WTC11 (cell line): ENCODE data around the gene C6orf118. TPM values are rescaled to one million over a fixed set of nuclear protein-coding genes. Genes with fewer than 3 reads are reported as not detected.
A peak's percentile ranks its signal among the peaks of the same experiment; 100 is the strongest.

Experiments
- ATAC-seq: fragments of 200-7000 bp; cut with Tn5 transposase; 2 replicates; pipeline ENCODE4 v1.10.0; 2021; ENCODE audit warnings: mild to moderate bottlenecking, moderate library complexity
- CTCF ChIA-PET: fragments of 300-600 bp; sonication (Branson Sonifier 250); formaldehyde crosslinking; loops from one replicate; lab custom pipeline; 2021; ENCODE audit warnings: antibody characterized with exemption; lab: Charles Lee
- POLR2A ChIA-PET: fragments of 350-600 bp; sonication (Branson Sonifier 250); formaldehyde crosslinking; loops from one replicate; lab custom pipeline; 2021; ENCODE audit warnings: antibody characterized with exemption; lab: Charles Lee
- DNase-seq: peaks from one replicate; pipeline ENCODE4 v3.0.0; 2021; ENCODE audit warnings: low spot score
- H3K27ac Mint-ChIP-seq: 2 replicates; pipeline ENCODE4 v1.8.0; 2021; ENCODE audit warnings: mixed read lengths
- H3K27me3 Mint-ChIP-seq: 2 replicates; pipeline ENCODE4 v1.8.0; 2021; ENCODE audit warnings: low read depth, mild to moderate bottlenecking, moderate library complexity, mixed read lengths
- H3K36me3 Mint-ChIP-seq: 2 replicates; pipeline ENCODE4 v1.8.0; 2021; ENCODE audit warnings: mixed read lengths
- H3K4me1 Mint-ChIP-seq: 2 replicates; pipeline ENCODE4 v1.8.0; 2022; ENCODE audit warnings: mixed read lengths
- H3K4me3 Mint-ChIP-seq: 2 replicates; pipeline ENCODE4 v1.8.0; 2021; ENCODE audit warnings: mild to moderate bottlenecking, moderate library complexity, mixed read lengths
- H3K9me3 Mint-ChIP-seq: 2 replicates; pipeline ENCODE4 v1.8.0; 2021; ENCODE audit warnings: mixed read lengths
- ELF4 ChIP-seq: sonication (generic); formaldehyde crosslinking; IDR thresholded peaks from 2 replicates; pipeline ENCODE4 v1.8.1; 2022; ENCODE audit warnings: low read depth, mild to moderate bottlenecking, moderate library complexity, missing genetic modification reagents
- GTF2I ChIP-seq: fragments of 250-450 bp; sonication (Bioruptor Pico); conservative IDR thresholded peaks from 2 replicates; pipeline ENCODE4 v1.4.0; 2021; ENCODE audit warnings: mild to moderate bottlenecking
- IRF2 ChIP-seq: sonication (generic); formaldehyde crosslinking; IDR thresholded peaks from 2 replicates; pipeline ENCODE4 v1.8.0; 2022; ENCODE audit warnings: low read depth, missing genetic modification reagents, borderline replicate concordance
- NFE2L1 ChIP-seq: sonication (generic); formaldehyde crosslinking; IDR thresholded peaks from 2 replicates; pipeline ENCODE4 v1.8.1; 2023; ENCODE audit warnings: missing genetic modification reagents
- NR3C1 ChIP-seq: sonication (generic); formaldehyde crosslinking; conservative IDR thresholded peaks from 2 replicates; pipeline ENCODE4 v1.8.1; 2023; ENCODE audit warnings: low read depth, mild to moderate bottlenecking, missing genetic modification reagents
- RELA ChIP-seq: sonication (generic); formaldehyde crosslinking; IDR thresholded peaks from 2 replicates; pipeline ENCODE4 v1.8.1; 2022; ENCODE audit warnings: missing genetic modification reagents, mild to moderate bottlenecking, borderline replicate concordance
- SMAD4 ChIP-seq: sonication (generic); formaldehyde crosslinking; IDR thresholded peaks from 2 replicates; pipeline ENCODE4 v1.8.0; 2022; ENCODE audit warnings: mild to moderate bottlenecking, missing genetic modification reagents
- TEAD4 ChIP-seq: sonication (generic); formaldehyde crosslinking; IDR thresholded peaks from 2 replicates; pipeline ENCODE4 v1.8.0; 2022; ENCODE audit warnings: mild to moderate bottlenecking, missing genetic modification reagents
- TP53 ChIP-seq: sonication (generic); formaldehyde crosslinking; IDR thresholded peaks from 2 replicates; pipeline ENCODE4 v1.8.1; 2023; ENCODE audit warnings: mild to moderate bottlenecking, missing genetic modification reagents
- total RNA-seq: library from RNA; stranded (reverse); gene quantifications from 3 replicates; pipeline ENCODE4 v1.2.3, GENCODE V29; 2021
- TF ChIP-seq, protein P1 (sequence below): sonication (generic); formaldehyde crosslinking; IDR thresholded peaks from 2 replicates; pipeline ENCODE4 v1.8.1; 2022; ENCODE audit warnings: low read depth, missing genetic modification reagents, borderline replicate concordance
- TF ChIP-seq, protein P2 (sequence below): fragments of 250-450 bp; sonication (Bioruptor Pico); IDR thresholded peaks from 2 replicates; pipeline ENCODE4 v1.9.0; 2021; ENCODE audit warnings: mild to moderate bottlenecking
- TF ChIP-seq, protein P3 (sequence below): sonication (generic); formaldehyde crosslinking; IDR thresholded peaks from 2 replicates; pipeline ENCODE4 v1.8.1; 2023; ENCODE audit warnings: mild to moderate bottlenecking, missing genetic modification reagents, moderate library complexity
- TF ChIP-seq, protein P4 (sequence below): sonication (generic); formaldehyde crosslinking; IDR thresholded peaks from 2 replicates; pipeline ENCODE4 v1.8.0; 2022; ENCODE audit warnings: mild to moderate bottlenecking, missing genetic modification reagents
- TF ChIP-seq, protein P5 (sequence below): fragments of 200-600 bp; IDR thresholded peaks from 2 replicates; pipeline ENCODE4 v1.8.0; 2022; ENCODE audit warnings: antibody characterized with exemption
- TF ChIP-seq, protein P6 (sequence below): sonication (generic); formaldehyde crosslinking; IDR thresholded peaks from 2 replicates; pipeline ENCODE4 v1.8.1; 2022; ENCODE audit warnings: low read depth, mild to moderate bottlenecking, moderate library complexity, missing genetic modification reagents, borderline replicate concordance
- TF ChIP-seq, protein P7 (sequence below): sonication (generic); formaldehyde crosslinking; IDR thresholded peaks from 2 replicates; pipeline ENCODE4 v1.8.0; 2022; ENCODE audit warnings: mild to moderate bottlenecking, missing genetic modification reagents
- TF ChIP-seq, protein P8 (sequence below): sonication (generic); formaldehyde crosslinking; conservative IDR thresholded peaks from 2 replicates; pipeline ENCODE4 v1.8.1; 2023; ENCODE audit warnings: mild to moderate bottlenecking, low read depth, missing genetic modification reagents, moderate library complexity

Gene C6orf118
- total RNA-seq, 1 experiment from 2014 or later, result 0.22 TPM

DNA sequence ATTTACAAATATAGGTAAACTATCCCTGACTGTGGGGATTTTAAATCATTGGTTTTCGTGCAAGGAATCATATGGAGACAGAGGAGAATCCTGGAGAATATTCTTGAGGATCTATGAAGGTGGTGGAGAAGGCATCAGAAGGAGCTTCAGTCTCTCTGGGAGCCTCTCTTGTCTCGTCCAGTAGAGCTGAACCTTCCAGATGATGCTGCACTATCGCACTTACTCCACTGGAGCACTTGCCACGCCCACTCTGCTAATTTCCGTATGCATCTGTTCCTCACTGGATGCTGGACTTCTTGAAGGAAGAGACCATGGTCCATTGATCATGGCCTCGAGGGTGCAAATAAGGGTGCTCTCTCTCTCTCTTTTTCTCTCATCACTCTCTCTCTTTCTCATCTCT is 36.8 kb downstream of the C6orf118 start (continued):
- TF ChIP-seq, protein P1, sequence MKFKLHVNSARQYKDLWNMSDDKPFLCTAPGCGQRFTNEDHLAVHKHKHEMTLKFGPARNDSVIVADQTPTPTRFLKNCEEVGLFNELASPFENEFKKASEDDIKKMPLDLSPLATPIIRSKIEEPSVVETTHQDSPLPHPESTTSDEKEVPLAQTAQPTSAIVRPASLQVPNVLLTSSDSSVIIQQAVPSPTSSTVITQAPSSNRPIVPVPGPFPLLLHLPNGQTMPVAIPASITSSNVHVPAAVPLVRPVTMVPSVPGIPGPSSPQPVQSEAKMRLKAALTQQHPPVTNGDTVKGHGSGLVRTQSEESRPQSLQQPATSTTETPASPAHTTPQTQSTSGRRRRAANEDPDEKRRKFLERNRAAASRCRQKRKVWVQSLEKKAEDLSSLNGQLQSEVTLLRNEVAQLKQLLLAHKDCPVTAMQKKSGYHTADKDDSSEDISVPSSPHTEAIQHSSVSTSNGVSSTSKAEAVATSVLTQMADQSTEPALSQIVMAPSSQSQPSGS (CRISPR knock-in tag), result no peak

DNA sequence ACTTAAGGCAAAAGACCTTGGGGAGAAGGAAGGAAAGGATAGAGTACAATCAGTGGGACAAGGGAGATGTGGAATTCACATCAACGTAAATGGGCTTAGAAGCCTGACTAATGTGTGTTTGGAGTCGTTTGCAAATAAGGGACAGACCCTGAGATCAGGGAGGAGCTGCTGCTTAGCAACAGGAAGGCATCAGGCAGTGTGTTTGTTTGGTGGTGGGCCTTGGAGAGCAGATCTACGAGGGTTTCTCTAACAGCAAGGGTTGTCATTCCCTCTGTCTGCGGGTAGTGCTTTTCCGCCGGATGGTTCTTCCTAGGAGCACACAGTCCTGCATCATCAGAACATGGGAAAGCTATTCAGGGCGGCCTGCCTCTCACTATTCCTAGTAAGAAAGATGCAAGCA is 40.4 kb downstream of the C6orf118 start:
- no peak for DNase-seq
- TF ChIP-seq RELA (CRISPR knock-in tag) (no peak), IRF2 (CRISPR knock-in tag) (no peak), NR3C1 (CRISPR knock-in tag) (no peak)
- TF ChIP-seq, protein P2, sequence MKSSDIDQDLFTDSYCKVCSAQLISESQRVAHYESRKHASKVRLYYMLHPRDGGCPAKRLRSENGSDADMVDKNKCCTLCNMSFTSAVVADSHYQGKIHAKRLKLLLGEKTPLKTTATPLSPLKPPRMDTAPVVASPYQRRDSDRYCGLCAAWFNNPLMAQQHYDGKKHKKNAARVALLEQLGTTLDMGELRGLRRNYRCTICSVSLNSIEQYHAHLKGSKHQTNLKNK (CRISPR knock-in tag), result no peak
- ChIA-PET POLR2A (no interaction called here), CTCF (no interaction called here)
- Mint-ChIP-seq H3K36me3 (no peaks in the 10 kb centered on the region), H3K4me1 (no peaks in the 10 kb centered on the region), H3K27me3 (no peaks in the 10 kb centered on the region; the same call in 1 of the 2 replicates), H3K4me3 (no peak overlapping the region), H3K27ac (no peak overlapping the region), H3K9me3 (peaks cover 6% of the 10 kb centered on the region; the same call in 1 of the 2 replicates)
- ATAC-seq, result peak; percentile 41; the same call in 1 of the 2 replicates

DNA sequence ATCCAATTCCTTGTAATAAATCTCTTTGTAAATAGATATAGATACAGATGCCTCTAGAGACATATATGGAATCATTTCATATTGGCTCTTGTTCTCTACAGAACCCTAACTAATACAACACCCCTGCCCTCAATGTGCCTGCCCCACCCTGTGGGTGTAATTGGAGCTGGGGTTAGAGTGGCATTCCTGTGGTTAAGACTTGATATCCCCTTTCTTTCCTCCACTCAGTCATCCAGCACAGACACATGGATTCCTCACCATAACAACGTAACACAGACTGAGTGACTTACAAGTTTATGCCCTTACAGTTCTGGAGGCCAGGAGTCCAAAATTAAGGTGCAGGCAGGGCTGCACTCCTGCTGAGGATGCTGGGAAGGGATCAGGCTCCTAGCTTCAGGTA is 42.8 kb downstream of the C6orf118 start:
- DNase-seq, result no peak
- ChIA-PET POLR2A (no interaction called here), CTCF (no interaction called here)
- Mint-ChIP-seq H3K27me3 (no peaks in the 10 kb centered on the region; the same call in 1 of the 2 replicates), H3K4me3 (no peak overlapping the region), H3K4me1 (no peaks in the 10 kb centered on the region), H3K9me3 (peaks cover 13% of the 10 kb centered on the region), H3K36me3 (no peaks in the 10 kb centered on the region), H3K27ac (no peak overlapping the region)
- no peak for ATAC-seq
- no peak for TF ChIP-seq GTF2I (CRISPR knock-in tag)
- TF ChIP-seq, protein P3, sequence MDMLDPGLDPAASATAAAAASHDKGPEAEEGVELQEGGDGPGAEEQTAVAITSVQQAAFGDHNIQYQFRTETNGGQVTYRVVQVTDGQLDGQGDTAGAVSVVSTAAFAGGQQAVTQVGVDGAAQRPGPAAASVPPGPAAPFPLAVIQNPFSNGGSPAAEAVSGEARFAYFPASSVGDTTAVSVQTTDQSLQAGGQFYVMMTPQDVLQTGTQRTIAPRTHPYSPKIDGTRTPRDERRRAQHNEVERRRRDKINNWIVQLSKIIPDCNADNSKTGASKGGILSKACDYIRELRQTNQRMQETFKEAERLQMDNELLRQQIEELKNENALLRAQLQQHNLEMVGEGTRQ, result no peak
- no peak for TF ChIP-seq NFE2L1 (CRISPR knock-in tag)
- TF ChIP-seq, protein P4, sequence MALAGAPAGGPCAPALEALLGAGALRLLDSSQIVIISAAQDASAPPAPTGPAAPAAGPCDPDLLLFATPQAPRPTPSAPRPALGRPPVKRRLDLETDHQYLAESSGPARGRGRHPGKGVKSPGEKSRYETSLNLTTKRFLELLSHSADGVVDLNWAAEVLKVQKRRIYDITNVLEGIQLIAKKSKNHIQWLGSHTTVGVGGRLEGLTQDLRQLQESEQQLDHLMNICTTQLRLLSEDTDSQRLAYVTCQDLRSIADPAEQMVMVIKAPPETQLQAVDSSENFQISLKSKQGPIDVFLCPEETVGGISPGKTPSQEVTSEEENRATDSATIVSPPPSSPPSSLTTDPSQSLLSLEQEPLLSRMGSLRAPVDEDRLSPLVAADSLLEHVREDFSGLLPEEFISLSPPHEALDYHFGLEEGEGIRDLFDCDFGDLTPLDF, result no peak
- TF ChIP-seq TEAD4 (CRISPR knock-in tag), result no peak
- no peak for TF ChIP-seq ELF4 (CRISPR knock-in tag)
- TF ChIP-seq, protein P5, sequence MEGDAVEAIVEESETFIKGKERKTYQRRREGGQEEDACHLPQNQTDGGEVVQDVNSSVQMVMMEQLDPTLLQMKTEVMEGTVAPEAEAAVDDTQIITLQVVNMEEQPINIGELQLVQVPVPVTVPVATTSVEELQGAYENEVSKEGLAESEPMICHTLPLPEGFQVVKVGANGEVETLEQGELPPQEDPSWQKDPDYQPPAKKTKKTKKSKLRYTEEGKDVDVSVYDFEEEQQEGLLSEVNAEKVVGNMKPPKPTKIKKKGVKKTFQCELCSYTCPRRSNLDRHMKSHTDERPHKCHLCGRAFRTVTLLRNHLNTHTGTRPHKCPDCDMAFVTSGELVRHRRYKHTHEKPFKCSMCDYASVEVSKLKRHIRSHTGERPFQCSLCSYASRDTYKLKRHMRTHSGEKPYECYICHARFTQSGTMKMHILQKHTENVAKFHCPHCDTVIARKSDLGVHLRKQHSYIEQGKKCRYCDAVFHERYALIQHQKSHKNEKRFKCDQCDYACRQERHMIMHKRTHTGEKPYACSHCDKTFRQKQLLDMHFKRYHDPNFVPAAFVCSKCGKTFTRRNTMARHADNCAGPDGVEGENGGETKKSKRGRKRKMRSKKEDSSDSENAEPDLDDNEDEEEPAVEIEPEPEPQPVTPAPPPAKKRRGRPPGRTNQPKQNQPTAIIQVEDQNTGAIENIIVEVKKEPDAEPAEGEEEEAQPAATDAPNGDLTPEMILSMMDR, result no peak
- no peak for TF ChIP-seq TP53 (CRISPR knock-in tag)
- TF ChIP-seq, protein P6, sequence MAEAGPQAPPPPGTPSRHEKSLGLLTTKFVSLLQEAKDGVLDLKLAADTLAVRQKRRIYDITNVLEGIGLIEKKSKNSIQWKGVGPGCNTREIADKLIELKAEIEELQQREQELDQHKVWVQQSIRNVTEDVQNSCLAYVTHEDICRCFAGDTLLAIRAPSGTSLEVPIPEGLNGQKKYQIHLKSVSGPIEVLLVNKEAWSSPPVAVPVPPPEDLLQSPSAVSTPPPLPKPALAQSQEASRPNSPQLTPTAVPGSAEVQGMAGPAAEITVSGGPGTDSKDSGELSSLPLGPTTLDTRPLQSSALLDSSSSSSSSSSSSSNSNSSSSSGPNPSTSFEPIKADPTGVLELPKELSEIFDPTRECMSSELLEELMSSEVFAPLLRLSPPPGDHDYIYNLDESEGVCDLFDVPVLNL (CRISPR knock-in tag), result no peak
- TF ChIP-seq, protein P7, sequence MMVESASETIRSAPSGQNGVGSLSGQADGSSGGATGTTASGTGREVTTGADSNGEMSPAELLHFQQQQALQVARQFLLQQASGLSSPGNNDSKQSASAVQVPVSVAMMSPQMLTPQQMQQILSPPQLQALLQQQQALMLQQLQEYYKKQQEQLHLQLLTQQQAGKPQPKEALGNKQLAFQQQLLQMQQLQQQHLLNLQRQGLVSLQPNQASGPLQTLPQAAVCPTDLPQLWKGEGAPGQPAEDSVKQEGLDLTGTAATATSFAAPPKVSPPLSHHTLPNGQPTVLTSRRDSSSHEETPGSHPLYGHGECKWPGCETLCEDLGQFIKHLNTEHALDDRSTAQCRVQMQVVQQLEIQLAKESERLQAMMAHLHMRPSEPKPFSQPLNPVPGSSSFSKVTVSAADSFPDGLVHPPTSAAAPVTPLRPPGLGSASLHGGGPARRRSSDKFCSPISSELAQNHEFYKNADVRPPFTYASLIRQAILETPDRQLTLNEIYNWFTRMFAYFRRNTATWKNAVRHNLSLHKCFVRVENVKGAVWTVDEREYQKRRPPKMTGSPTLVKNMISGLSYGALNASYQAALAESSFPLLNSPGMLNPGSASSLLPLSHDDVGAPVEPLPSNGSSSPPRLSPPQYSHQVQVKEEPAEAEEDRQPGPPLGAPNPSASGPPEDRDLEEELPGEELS (CRISPR knock-in tag), result no peak
- TF ChIP-seq, protein P8, sequence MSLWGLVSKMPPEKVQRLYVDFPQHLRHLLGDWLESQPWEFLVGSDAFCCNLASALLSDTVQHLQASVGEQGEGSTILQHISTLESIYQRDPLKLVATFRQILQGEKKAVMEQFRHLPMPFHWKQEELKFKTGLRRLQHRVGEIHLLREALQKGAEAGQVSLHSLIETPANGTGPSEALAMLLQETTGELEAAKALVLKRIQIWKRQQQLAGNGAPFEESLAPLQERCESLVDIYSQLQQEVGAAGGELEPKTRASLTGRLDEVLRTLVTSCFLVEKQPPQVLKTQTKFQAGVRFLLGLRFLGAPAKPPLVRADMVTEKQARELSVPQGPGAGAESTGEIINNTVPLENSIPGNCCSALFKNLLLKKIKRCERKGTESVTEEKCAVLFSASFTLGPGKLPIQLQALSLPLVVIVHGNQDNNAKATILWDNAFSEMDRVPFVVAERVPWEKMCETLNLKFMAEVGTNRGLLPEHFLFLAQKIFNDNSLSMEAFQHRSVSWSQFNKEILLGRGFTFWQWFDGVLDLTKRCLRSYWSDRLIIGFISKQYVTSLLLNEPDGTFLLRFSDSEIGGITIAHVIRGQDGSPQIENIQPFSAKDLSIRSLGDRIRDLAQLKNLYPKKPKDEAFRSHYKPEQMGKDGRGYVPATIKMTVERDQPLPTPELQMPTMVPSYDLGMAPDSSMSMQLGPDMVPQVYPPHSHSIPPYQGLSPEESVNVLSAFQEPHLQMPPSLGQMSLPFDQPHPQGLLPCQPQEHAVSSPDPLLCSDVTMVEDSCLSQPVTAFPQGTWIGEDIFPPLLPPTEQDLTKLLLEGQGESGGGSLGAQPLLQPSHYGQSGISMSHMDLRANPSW, result no peak
- no peak for TF ChIP-seq SMAD4 (CRISPR knock-in tag)
